Measurements from ENCODE around the gene PITX3.

GRCh38 chr10:102230264-102230860, 10.9 kb downstream of the PITX3 start:
- TF ChIP-seq POLR2A (IDR thresholded peaks at IDR 0.05): no peak
- no peak for TF ChIP-seq CTCF (IDR thresholded peaks at IDR 0.05)
